ENCODE results near the gene AOPEP.

AOPEP gene

DNA sequence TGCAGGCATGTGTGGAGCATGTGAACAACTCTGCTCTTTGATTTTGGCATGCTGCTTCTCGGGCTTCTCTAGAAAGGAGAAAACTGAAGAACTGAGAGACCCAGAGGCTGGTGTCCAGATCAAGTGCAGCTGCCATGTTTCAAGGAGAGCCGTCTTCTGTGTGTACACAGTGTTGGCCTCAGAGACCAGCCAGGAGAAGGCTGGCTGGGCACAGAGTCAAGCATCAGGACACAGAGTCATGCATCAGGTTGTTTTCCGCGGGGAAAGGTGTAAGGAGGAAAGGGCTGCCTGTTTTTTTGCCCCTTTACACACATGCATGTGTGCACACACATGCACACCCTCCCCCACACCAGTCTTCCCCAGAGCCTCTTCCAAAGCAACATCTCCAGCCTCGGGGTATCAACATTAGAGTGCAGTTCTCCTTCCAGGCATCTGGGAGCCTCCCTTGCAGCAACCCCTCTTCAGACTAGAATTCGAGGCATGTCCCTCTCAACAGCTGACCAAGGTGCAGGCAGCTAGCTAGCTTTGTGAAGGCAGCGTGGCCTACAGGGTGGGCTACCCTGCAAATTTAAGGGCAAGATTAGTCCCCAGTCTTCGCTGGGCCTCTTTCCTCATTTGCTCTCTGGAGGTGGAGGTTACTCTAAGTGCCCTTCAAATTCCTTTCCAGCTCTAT lies 180.9 kb downstream of the AOPEP start:
- no peak for DNase-seq

DNA sequence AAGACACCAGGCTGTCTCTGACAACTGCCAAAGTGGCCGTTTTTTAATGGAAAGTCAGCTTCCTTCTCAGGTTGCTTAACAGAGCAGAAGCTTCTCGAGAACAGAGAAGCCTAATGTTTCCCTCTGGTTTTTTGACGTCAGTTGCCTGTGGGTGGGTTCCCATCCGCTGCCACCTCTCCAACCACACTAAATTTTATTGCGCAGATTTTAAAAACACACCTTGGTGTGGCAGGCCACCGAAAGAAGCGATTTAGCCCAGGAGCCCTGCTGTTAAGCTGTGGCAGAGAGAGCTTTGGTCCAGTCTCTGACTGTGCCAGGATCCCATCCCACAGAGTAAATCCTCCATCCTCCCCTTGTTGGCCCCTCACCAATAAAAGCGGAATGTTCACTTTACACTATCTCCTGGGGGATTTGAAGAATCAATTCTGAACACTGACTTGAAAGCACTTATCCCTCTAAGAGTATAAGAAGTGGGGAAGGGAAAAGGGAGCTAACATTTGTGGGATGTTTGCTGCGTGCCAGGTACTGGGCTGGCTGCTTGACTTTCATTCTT lies 181.6 kb downstream of the AOPEP start:
- no peak for DNase-seq

GRCh38 chr9:94908583-94909249 lies 182.2 kb downstream of the AOPEP start:
- no peak for DNase-seq

- no peak for DNase-seq
Observed at GRCh38 chr9:94909250-94909894, 182.9 kb downstream of the AOPEP start.

- DNase-seq, result no peak
Observed at GRCh38 chr9:94909965-94910730, 183.6 kb downstream of the AOPEP start.

DNA sequence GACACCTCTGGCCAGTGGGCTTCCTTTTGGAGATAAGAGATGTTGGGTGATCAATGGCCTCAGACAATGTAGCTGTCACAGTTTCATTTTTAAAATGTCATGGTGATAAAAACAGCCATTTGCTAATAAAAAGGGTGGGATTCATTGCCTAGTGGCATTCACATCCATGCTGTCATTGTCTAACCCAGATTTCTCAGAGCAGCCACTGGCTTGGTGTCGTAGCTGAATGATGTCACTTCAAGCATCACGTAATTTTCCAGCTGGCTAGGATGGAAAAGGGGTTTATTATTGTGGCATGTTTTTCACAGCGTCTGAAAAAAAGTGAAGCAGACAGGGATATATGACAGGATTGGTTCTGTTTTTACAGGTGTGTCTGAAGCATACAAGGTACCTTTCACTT lies 184.7 kb downstream of the AOPEP start:
- no peak for DNase-seq

DNA sequence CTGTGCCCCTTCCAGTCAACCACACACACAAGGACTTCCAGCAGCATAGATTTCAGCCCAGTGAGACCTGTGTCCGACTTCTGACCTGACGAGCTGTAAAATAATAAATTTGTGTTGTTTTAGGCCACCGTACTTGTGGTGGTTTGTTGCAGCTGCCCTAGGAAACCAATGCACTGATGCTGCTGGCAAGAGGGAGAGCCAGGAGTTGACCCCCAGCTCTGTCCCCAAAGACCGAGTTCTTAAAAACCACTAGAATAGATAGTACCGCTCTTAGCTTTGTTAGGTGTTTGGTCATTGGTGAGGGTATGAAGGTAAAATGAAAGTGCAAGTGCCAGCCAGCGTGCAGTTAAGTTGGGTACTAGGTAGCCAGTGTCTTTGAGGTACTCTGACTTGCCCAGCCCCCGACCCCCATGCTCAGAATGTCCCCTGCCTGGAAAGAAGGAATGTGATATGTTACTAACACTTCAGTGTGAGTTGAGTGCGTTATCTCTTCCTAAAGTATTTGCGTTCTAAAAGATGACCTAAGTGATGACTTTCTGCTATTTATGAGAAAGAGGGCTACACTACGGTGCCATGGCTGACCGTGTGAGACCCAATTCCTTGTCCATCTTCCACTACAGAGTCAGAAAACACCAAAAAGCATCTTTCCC lies 185.6 kb downstream of the AOPEP start:
- no peak for DNase-seq

- DNase-seq, result no peak
Observed at GRCh38 chr9:94912700-94913249, 186.3 kb downstream of the AOPEP start.

- DNase-seq, result no peak
Observed at GRCh38 chr9:94913550-94913949, 187.1 kb downstream of the AOPEP start.

DNA sequence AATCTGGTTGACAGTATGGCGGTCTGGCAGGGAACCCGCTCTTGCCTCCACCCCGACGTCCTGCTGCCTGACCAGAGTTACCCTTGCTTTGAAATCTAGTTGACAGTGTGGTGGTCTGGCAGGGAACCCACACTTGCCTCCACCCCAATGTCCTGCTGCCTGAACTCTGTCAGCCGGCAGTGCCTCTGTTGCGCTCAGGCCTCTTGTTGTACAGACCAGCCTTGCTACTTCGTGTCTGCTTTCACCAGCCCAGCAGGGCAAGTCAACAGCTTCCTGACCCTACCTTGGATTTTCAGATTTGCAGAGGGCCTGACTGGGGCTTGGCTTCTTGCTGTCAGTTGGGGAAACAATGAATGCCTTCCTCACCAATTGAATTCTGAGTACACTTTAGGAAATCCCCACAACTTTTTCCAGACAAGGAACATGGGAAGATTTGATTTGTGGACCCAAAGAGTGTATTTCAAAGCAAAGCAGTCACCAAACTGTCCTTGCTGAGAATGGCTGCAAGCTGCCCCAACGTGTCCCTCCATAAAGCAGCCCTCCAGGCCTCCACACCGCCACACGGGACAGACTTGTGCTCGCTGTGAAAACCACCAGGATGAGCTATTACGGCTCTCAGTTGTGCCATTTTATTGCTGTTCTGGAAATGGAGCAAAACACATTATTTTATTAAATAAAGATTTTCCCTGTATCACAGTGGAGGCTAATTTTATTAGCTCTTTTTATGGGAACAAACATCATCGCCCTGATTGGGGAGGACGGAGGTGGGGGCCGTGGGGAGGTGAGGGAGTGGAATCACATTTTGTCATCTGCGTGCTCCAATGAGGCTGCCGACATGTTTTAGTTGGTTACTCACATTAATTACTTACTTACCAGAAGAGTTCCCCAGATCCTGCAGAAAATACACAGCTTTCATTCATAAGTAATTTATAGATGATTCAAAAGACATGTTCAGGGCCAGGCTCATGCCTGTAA lies 189.3 kb downstream of the AOPEP start:
- DNase-seq, result no peak

DNA sequence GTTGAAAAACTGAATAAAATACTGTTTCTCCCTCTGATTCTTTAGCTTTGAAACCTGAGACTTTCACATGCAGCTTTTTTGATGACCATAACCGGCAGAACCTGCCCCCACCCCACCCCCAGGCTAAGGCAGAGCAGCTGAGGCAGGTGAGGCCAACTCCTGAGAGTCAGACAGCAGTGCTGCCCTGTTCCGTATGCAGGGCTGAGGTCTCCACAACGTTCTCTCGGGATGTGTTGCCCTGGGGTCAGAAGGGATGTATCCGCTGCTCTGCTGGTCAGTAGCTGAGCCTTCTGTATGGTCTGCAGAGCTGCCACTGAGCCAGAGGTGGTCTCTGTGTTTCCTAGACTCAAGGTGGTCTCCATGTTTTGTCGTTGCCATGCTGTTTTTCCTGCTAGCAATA lies 190.5 kb downstream of the AOPEP start:
- DNase-seq, result no peak

- DNase-seq, result no peak
Observed at GRCh38 chr9:94918038-94918753, 191.7 kb downstream of the AOPEP start.

- DNase-seq, result no peak
Observed at GRCh38 chr9:94919376-94920098, 193.0 kb downstream of the AOPEP start.

GRCh38 chr9:94920420-94921091 lies 194.1 kb downstream of the AOPEP start:
- DNase-seq, result no peak

DNA sequence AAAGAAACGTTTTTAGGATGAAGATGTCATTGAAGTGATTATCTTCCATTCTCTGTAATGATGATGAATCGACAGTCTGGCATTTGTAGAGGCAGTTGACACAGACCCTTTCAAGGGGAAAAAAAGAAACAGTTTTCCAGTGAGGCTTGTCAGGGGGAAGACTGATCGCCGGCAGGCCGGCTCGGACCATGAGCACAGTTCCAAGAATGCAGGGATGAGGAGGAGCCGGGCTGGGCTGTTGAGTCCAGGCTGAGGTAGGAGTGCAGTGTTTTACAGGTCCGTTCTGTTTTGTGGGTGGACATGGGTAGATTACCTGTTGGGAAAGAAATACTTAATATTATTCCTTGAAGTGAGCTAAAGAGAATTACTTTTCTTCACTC lies 194.6 kb downstream of the AOPEP start:
- DNase-seq, result no peak

- no peak for DNase-seq
Observed at GRCh38 chr9:94921656-94922055, 195.2 kb downstream of the AOPEP start.

GRCh38 chr9:94922098-94922607 lies 195.7 kb downstream of the AOPEP start:
- DNase-seq, result no peak

GRCh38 chr9:94922691-94923107 lies 196.2 kb downstream of the AOPEP start:
- DNase-seq, result no peak
